Smooth muscle cell (in vitro differentiated cells): ENCODE results near the gene ENTREP3. TPM values are rescaled to one million over a fixed set of nuclear protein-coding genes. Genes with fewer than 3 reads are reported as not detected.

ENCODE experiments used
- DNase-seq: peaks from one replicate; lab custom pipeline; 2025; ENCODE audit not compliant: unreplicated experiment; lab: John Stamatoyannopoulos, UW
- H2AFZ ChIP-seq: fragments of 200-600 bp; sonication (generic); 2 replicates; pipeline ENCODE4 v1.6.0; 2016; ENCODE audit warnings: antibody characterized with exemption, low read depth, mild to moderate bottlenecking
- H3F3A ChIP-seq: fragments of 200-600 bp; sonication (generic); 2 replicates; pipeline ENCODE4 v1.6.0; 2017; ENCODE audit warnings: antibody characterized with exemption, low read depth
- H3K27ac ChIP-seq: fragments of 200-600 bp; sonication (generic); 2 replicates; pipeline ENCODE4 v1.5.1; 2016; ENCODE audit warnings: low read depth, mild to moderate bottlenecking
- H3K27me3 ChIP-seq: fragments of 200-600 bp; sonication (generic); 2 replicates; pipeline ENCODE4 v1.6.1; 2016; ENCODE audit warnings: low read depth, mild to moderate bottlenecking
- H3K36me3 ChIP-seq: fragments of 200-600 bp; sonication (generic); 2 replicates; pipeline ENCODE4 v1.5.1; 2016; ENCODE audit warnings: low read depth
- H3K4me1 ChIP-seq: fragments of 200-600 bp; sonication (generic); 2 replicates; pipeline ENCODE4 v1.5.1; 2016; ENCODE audit warnings: low read depth
- H3K4me2 ChIP-seq: fragments of 200-600 bp; sonication (generic); 2 replicates; pipeline ENCODE4 v1.6.0; 2016; ENCODE audit warnings: mild to moderate bottlenecking
- H3K4me3 ChIP-seq: fragments of 200-600 bp; sonication (generic); 2 replicates; pipeline ENCODE4 v1.5.1; 2016; ENCODE audit warnings: mild to moderate bottlenecking
- H3K79me2 ChIP-seq: fragments of 200-600 bp; sonication (generic); 2 replicates; pipeline ENCODE4 v1.6.0; 2016; ENCODE audit warnings: low read depth, mild to moderate bottlenecking
- H3K9ac ChIP-seq: fragments of 200-600 bp; sonication (generic); 2 replicates; pipeline ENCODE4 v1.6.0; 2016; ENCODE audit warnings: low read depth
- H3K9me3 ChIP-seq: fragments of 200-600 bp; sonication (generic); replicated peaks from 2 replicates; pipeline ENCODE4 v1.5.1; 2016; ENCODE audit warnings: low read depth
- H4K20me1 ChIP-seq: fragments of 200-600 bp; sonication (generic); 2 replicates; pipeline ENCODE4 v1.6.0; 2016; ENCODE audit warnings: low read depth
- CTCF ChIP-seq: fragments of 200-600 bp; sonication (generic); IDR thresholded peaks from 2 replicates; pipeline ENCODE4 v1.5.1; 2017; ENCODE audit warnings: borderline replicate concordance, mild to moderate bottlenecking, antibody characterized with exemption; ENCODE audit not compliant: insufficient read depth, poor library complexity, severe bottlenecking
- WGBS: methylation state at CpG from one replicate; pipeline ENCODE4 v1.1.7; 2016; ENCODE audit warnings: low lambda C conversion rate; 5-methylcytosine and 5-hydroxymethylcytosine counted together
- polyA plus RNA-seq: library from polyadenylated mRNA; unstranded; fragments of >200 nt; fragmentation: Nextera tagmentation; extraction: Ambion mirVana; gene quantifications from 2 replicates; pipeline ENCODE4 v1.2.1, GENCODE V29; 2016
- total RNA-seq: library from RNA; depleted of rRNA; stranded (reverse); fragments of >200 nt; gene quantifications from 2 replicates; pipeline ENCODE4 v1.2.3, GENCODE V29; 2014

Gene ENTREP3
- total and polyA plus RNA-seq, 2 experiments from 2014 or later: 14.7 to 30.9 TPM

- Histone ChIP-seq H3K4me3 (no peak overlapping the region), H3K9ac (no peak overlapping the region), H3K27me3 (peaks cover 17% of the 10 kb centered on the region), H3K27ac (no peak overlapping the region), H3K9me3 (no peaks in the 10 kb centered on the region), H3K79me2 (no peaks in the 10 kb centered on the region), H4K20me1 (no peaks in the 10 kb centered on the region), H3K36me3 (no peaks in the 10 kb centered on the region), H3K4me2 (no peak overlapping the region), H3F3A (no peaks in the 10 kb centered on the region), H3K4me1 (no peaks in the 10 kb centered on the region), H2AFZ (no peak overlapping the region)
- TF ChIP-seq CTCF: no peak
- no peak for DNase-seq
- 94% methylated on average over 9 of the region's 9 CpGs for WGBS
Observed at GRCh38 chr1:155300553-155301329, 45.5 kb upstream of the ENTREP3 start.

- DNase-seq: no peak
- Histone ChIP-seq H2AFZ (no peak overlapping the region), H3K4me3 (no peak overlapping the region), H3K79me2 (no peaks in the 10 kb centered on the region), H3F3A (no peaks in the 10 kb centered on the region), H4K20me1 (no peaks in the 10 kb centered on the region), H3K36me3 (no peaks in the 10 kb centered on the region), H3K9ac (no peak overlapping the region), H3K4me2 (no peak overlapping the region), H3K4me1 (peaks cover 4% of the 10 kb centered on the region), H3K27ac (no peak overlapping the region), H3K9me3 (no peaks in the 10 kb centered on the region), H3K27me3 (peaks cover 24% of the 10 kb centered on the region)
- no peak for TF ChIP-seq CTCF
- WGBS: 96% methylated on average over 8 of the region's 8 CpGs
Observed at GRCh38 chr1:155300024-155300423, 44.7 kb upstream of the ENTREP3 start.

GRCh38 chr1:155297384-155297783 is 42.1 kb upstream of the ENTREP3 start:
- 83% methylated on average over 7 of the region's 7 CpGs for WGBS
- no peak for DNase-seq
- TF ChIP-seq CTCF: no peak

GRCh38 chr1:155296661-155297060 is 41.4 kb upstream of the ENTREP3 start:
- H3K79me2 ChIP-seq: no peaks in the 10 kb centered on the region
- H3K4me2 ChIP-seq: no peak overlapping the region
- TF ChIP-seq CTCF: no peak
- no peak overlapping the region for H2AFZ ChIP-seq
- H3K9me3 ChIP-seq: no peaks in the 10 kb centered on the region
- no peak for DNase-seq
- no peak overlapping the region for H3K4me3 ChIP-seq
- H4K20me1 ChIP-seq: no peaks in the 10 kb centered on the region
- WGBS: 90% methylated on average over 3 of the region's 3 CpGs
- H3K36me3 ChIP-seq: no peaks in the 10 kb centered on the region
- no peaks in the 10 kb centered on the region for H3F3A ChIP-seq
- H3K9ac ChIP-seq: no peak overlapping the region
- H3K27ac ChIP-seq: no peak overlapping the region
- peaks cover 6% of the 10 kb centered on the region for H3K4me1 ChIP-seq
- peaks cover 48% of the 10 kb centered on the region for H3K27me3 ChIP-seq

More at GRCh38 chr1:155297384-155297783, 42.1 kb upstream of the ENTREP3 start:
- H3K36me3 ChIP-seq: no peaks in the 10 kb centered on the region
- H4K20me1 ChIP-seq: no peaks in the 10 kb centered on the region
- H3K9ac ChIP-seq: no peak overlapping the region
- no peaks in the 10 kb centered on the region for H3K9me3 ChIP-seq
- no peak overlapping the region for H3K4me2 ChIP-seq
- H3K27me3 ChIP-seq: peaks cover 48% of the 10 kb centered on the region
- H3K4me1 ChIP-seq: peaks cover 6% of the 10 kb centered on the region
- H3K79me2 ChIP-seq: no peaks in the 10 kb centered on the region
- no peak overlapping the region for H2AFZ ChIP-seq
- H3F3A ChIP-seq: no peaks in the 10 kb centered on the region
- no peak overlapping the region for H3K4me3 ChIP-seq
- H3K27ac ChIP-seq: no peak overlapping the region
